Measurements from ENCODE around the gene SETBP1. TPM values are rescaled to one million over a fixed set of nuclear protein-coding genes. Genes with fewer than 3 reads are reported as not detected.

SETBP1 gene
- total RNA-seq, 3 donors from 2014 or later, result 15.0 to 97.2 (median 17.8) TPM

- ATAC-seq, result no peak
- no peak for DNase-seq
- no peaks in the 10 kb centered on the region for H3K9me3 ChIP-seq
- intact Hi-C loops (cut with DNase I, micrococcal nuclease), result no loop called here
- no peaks in the 10 kb centered on the region for H3K4me1 ChIP-seq (ENCODE audit: low read depth)
- TF ChIP-seq CTCF (IDR thresholded peaks at IDR 0.05), result no peak
- H3K36me3 ChIP-seq (ENCODE audit: low read depth), result no peaks in the 10 kb centered on the region
- H3K4me3 ChIP-seq, result no peak overlapping the region
Measured at GRCh38 chr18:45102863-45103262, 422.2 kb downstream of the SETBP1 start.

GRCh38 chr18:45103319-45104048 lies 422.8 kb downstream of the SETBP1 start:
- H3K36me3 ChIP-seq (ENCODE audit: low read depth), result no peaks in the 10 kb centered on the region
- DNase-seq (peak in 1 of 3 donors; percentile 13), ATAC-seq (peak; percentile 54)
- H3K4me1 ChIP-seq (ENCODE audit: low read depth), result no peaks in the 10 kb centered on the region
- intact Hi-C loops (cut with DNase I, micrococcal nuclease), result no loop called here
- H3K4me3 ChIP-seq, result no peak overlapping the region
- TF ChIP-seq CTCF (IDR thresholded peaks at IDR 0.05), result no peak
- no peaks in the 10 kb centered on the region for H3K9me3 ChIP-seq

- ATAC-seq (peak; percentile 23), DNase-seq (no peak)
- Histone ChIP-seq H3K9me3 (no peaks in the 10 kb centered on the region), H3K36me3 (ENCODE audit: low read depth) (no peaks in the 10 kb centered on the region), H3K4me1 (ENCODE audit: low read depth) (no peaks in the 10 kb centered on the region), H3K4me3 (no peak overlapping the region)
- TF ChIP-seq CTCF (IDR thresholded peaks at IDR 0.05), result no peak
- intact Hi-C loops (cut with DNase I, micrococcal nuclease), result no loop called here
Measured at GRCh38 chr18:45104049-45104395, 423.3 kb downstream of the SETBP1 start.

- intact Hi-C loops (cut with DNase I, micrococcal nuclease), result no loop called here
- TF ChIP-seq CTCF (IDR thresholded peaks at IDR 0.05), result no peak
- no peaks in the 10 kb centered on the region for H3K4me1 ChIP-seq (ENCODE audit: low read depth)
- H3K9me3 ChIP-seq, result no peaks in the 10 kb centered on the region
- peak in 1 of 3 donors; percentile 28 for DNase-seq
- H3K4me3 ChIP-seq, result no peak overlapping the region
- peak; percentile 73 for ATAC-seq
- H3K36me3 ChIP-seq (ENCODE audit: low read depth), result no peaks in the 10 kb centered on the region
Measured at GRCh38 chr18:45106331-45106774, 425.7 kb downstream of the SETBP1 start.

GRCh38 chr18:45107425-45107824 lies 426.7 kb downstream of the SETBP1 start:
- H3K4me3 ChIP-seq, result no peak overlapping the region
- ATAC-seq (no peak), DNase-seq (no peak)
- H3K9me3 ChIP-seq, result no peaks in the 10 kb centered on the region
- no peaks in the 10 kb centered on the region for H3K4me1 ChIP-seq (ENCODE audit: low read depth)
- intact Hi-C loops (cut with DNase I, micrococcal nuclease), result no loop called here
- no peak for TF ChIP-seq CTCF (IDR thresholded peaks at IDR 0.05)
- no peaks in the 10 kb centered on the region for H3K36me3 ChIP-seq (ENCODE audit: low read depth)

Data from mucosa of descending colon (tissue), 3 donors.